Mucosa of stomach (tissue), 1 donor: ENCODE results near the gene ATP13A4.

Experiments used
- H3K27me3 ChIP-seq: one replicate; pipeline ENCODE4 v1.7.0; 2013; ENCODE audit warnings: mild to moderate bottlenecking, low read length; ENCODE audit not compliant: control insufficient read depth, insufficient read depth
- H3K36me3 ChIP-seq: one replicate; pipeline ENCODE4 v1.7.0; 2013; ENCODE audit warnings: low read length; ENCODE audit not compliant: control insufficient read depth, insufficient read depth
- H3K4me1 ChIP-seq: one replicate; pipeline ENCODE4 v1.7.0; 2013; ENCODE audit warnings: mild to moderate bottlenecking, low read length; ENCODE audit not compliant: control insufficient read depth, insufficient read depth
- H3K4me3 ChIP-seq: one replicate; pipeline ENCODE4 v1.7.0; 2013; ENCODE audit warnings: low read length
- H3K9ac ChIP-seq: one replicate; pipeline ENCODE4 v1.7.0; 2013; ENCODE audit warnings: mild to moderate bottlenecking, low read length, moderate library complexity
- H3K9me3 ChIP-seq: one replicate; pipeline ENCODE4 v1.7.0; 2013; ENCODE audit warnings: mild to moderate bottlenecking, low read length, moderate library complexity; ENCODE audit not compliant: control insufficient read depth
- donor health status: Pancreatic carcinoma.

ATP13A4 gene

GRCh38 chr3:193372783-193373182, 181.9 kb downstream of the ATP13A4 start:
- Histone ChIP-seq H3K4me3 (no peak overlapping the region), H3K36me3 (no peaks in the 10 kb centered on the region), H3K9me3 (no peaks in the 10 kb centered on the region), H3K27me3 (no peaks in the 10 kb centered on the region), H3K9ac (no peak overlapping the region), H3K4me1 (no peaks in the 10 kb centered on the region)

DNA sequence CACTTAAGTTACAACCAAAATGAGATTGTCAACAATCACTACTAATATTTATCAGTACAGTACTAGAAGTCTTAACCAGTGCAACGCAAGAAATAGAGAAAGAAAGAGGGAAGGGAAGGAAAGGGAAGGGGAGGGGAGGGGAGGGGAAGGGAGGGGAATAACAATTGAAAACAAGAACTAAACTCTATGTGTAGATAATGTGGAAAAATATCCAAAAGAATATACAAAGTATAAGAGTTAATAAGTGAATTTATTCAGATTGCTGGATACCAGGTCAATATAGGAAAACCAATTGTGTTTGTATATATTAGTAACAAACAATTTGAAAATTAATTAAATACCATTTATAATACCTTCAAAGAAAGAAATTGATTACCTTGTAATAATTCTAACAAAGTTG, 186.8 kb downstream of the ATP13A4 start:
- no peaks in the 10 kb centered on the region for H3K36me3 ChIP-seq

DNA sequence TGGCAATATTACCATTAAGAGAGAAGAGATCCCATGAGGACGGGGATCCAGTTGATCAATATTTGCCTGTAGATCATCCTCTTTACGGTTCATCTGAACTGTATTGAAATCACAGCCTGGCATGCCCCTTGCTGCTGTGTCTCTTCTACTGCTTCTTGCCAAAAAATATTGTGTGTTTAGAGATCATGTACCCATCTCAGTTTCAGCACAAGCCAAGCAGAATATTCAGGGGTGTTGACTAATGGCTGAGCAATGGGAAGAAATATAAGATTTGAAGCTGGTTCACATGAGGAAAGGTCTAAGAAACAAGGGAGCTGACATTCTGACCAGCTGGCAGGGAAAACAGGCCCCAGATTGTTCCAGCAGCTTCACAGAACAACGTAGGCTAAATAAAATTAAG, 197.4 kb downstream of the ATP13A4 start:
- no peaks in the 10 kb centered on the region for H3K36me3 ChIP-seq
- no peaks in the 10 kb centered on the region for H3K9me3 ChIP-seq
- no peak overlapping the region for H3K9ac ChIP-seq
- H3K27me3 ChIP-seq: no peaks in the 10 kb centered on the region
- no peaks in the 10 kb centered on the region for H3K4me1 ChIP-seq
- H3K4me3 ChIP-seq: no peak overlapping the region

More for the DNA sequence above, 186.8 kb downstream of the ATP13A4 start:
- Histone ChIP-seq H3K4me1 (no peaks in the 10 kb centered on the region), H3K9ac (no peak overlapping the region), H3K4me3 (no peak overlapping the region), H3K9me3 (no peaks in the 10 kb centered on the region), H3K27me3 (no peaks in the 10 kb centered on the region)

- H3K4me3 ChIP-seq: no peak overlapping the region
- no peaks in the 10 kb centered on the region for H3K9me3 ChIP-seq
- H3K36me3 ChIP-seq: no peaks in the 10 kb centered on the region
- no peaks in the 10 kb centered on the region for H3K27me3 ChIP-seq
- H3K9ac ChIP-seq: no peak overlapping the region
- H3K4me1 ChIP-seq: no peaks in the 10 kb centered on the region
These were observed 200.3 kb downstream of the ATP13A4 start for GRCh38 chr3:193354423-193354822.
